B cell (primary cell): Measurements from ENCODE around the gene DNAAF1.

Source experiments
- CTCF ChIP-seq: fragments of 200-600 bp; IDR thresholded peaks from one replicate; pipeline ENCODE4 v1.8.0; 2022; ENCODE audit warnings: antibody characterized with exemption, mild to moderate bottlenecking
- EZH2 ChIP-seq: IDR thresholded peaks from 2 replicates; pipeline ENCODE4 v1.6.1; 2012; ENCODE audit warnings: borderline replicate concordance, low read depth, mild to moderate bottlenecking, moderate library complexity, low read length; ENCODE audit not compliant: insufficient read depth, poor library complexity, severe bottlenecking

- TF ChIP-seq CTCF (no peak), EZH2 (no peak)
Observed at GRCh38 chr16:84161801-84162200, 16.7 kb downstream of the DNAAF1 start.
